T-helper 17 cell (primary cell): ENCODE results near the gene ELFN1. TPM values are rescaled to one million over a fixed set of nuclear protein-coding genes. Genes with fewer than 3 reads are reported as not detected.
"Not testable (repeated sequence)": the region's sequence is repeated elsewhere in the genome, so short reads cannot be mapped to it uniquely, and the experiment has no call there.

ENCODE experiments used
- ATAC-seq: fragments of 150-1000 bp; cut with Tn5 transposase; 2 replicates; pipeline ENCODE4 v1.10.0; 2021; ENCODE audit warnings: mild to moderate bottlenecking, moderate library complexity
- DNase-seq, 3 donors: peaks; one replicate each; pipeline versions ENCODE4 v3.0.0 to v3.0.0-alpha.2; 2020 to 2021
- H3K9me3 ChIP-seq: one replicate; pipeline ENCODE4 v1.7.0; 2013; ENCODE audit warnings: low read length, mild to moderate bottlenecking; ENCODE audit not compliant: control insufficient read depth, poor library complexity, severe bottlenecking
- H3K27ac Mint-ChIP-seq: one replicate; pipeline ENCODE4 v1.8.0; 2022; ENCODE audit warnings: mild to moderate bottlenecking, moderate library complexity, mixed read lengths
- H3K27me3 Mint-ChIP-seq: one replicate; pipeline ENCODE4 v1.8.0; 2022; ENCODE audit warnings: mixed read lengths
- H3K36me3 Mint-ChIP-seq: one replicate; pipeline ENCODE4 v1.8.0; 2022; ENCODE audit warnings: low read depth, mixed read lengths
- H3K4me1 Mint-ChIP-seq: one replicate; pipeline ENCODE4 v1.8.0; 2022; ENCODE audit warnings: mild to moderate bottlenecking, mixed read lengths
- H3K4me3 Mint-ChIP-seq: one replicate; pipeline ENCODE4 v1.8.0; 2022; ENCODE audit warnings: mild to moderate bottlenecking, moderate library complexity, mixed read lengths
- total RNA-seq, 4 donors: library from RNA in 2 of 4; stranded (reverse) in 2 of 4; gene quantifications; one replicate each; pipeline ENCODE4 v1.2.3 and lab custom pipeline; 2022 to 2026

Gene ELFN1
- total RNA-seq, 2 donors from 2014 or later, result not detected

GRCh38 chr7:1763033-1763432 is 93.0 kb downstream of the ELFN1 start:
- ATAC-seq (no peak), DNase-seq (no peak)
- H3K9me3 ChIP-seq, result no peaks in the 10 kb centered on the region
- Mint-ChIP-seq H3K27me3 (peaks cover 14% of the 10 kb centered on the region), H3K4me1 (no peaks in the 10 kb centered on the region), H3K4me3 (no peak overlapping the region), H3K27ac (no peak overlapping the region), H3K36me3 (peaks cover 2% of the 10 kb centered on the region)

- ATAC-seq, H3K36me3 Mint-ChIP-seq, H3K4me3 Mint-ChIP-seq, H3K4me1 Mint-ChIP-seq, H3K27ac Mint-ChIP-seq, DNase-seq, H3K9me3 ChIP-seq: not testable (repeated sequence)
- H3K27me3 Mint-ChIP-seq, result peaks cover 14% of the 10 kb centered on the region
Measured at GRCh38 chr7:1763911-1764310, 93.8 kb downstream of the ELFN1 start.

DNA sequence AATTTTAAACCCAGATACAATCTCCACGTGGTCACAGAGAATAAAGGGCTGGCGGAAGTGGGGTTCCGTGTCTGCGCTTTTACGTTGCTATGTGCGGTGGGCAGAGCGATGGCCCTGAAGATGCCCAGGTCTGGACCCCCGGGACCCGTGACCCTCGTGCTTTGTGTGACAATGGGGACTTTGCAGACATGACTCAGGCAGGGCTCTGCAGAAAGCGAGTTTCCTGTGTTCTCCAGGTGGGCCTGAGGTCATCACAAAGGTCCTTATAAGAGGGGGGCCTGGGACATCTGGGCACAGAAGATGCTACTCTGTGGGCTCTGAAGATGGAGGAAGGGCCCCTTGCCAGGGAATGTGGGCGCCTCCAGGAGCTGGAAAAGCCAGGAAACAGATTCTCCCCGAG is 95.3 kb downstream of the ELFN1 start:
- H3K9me3 ChIP-seq, result no peaks in the 10 kb centered on the region
- H3K27ac Mint-ChIP-seq, result no peak overlapping the region
- no peak for ATAC-seq
- no peaks in the 10 kb centered on the region for H3K36me3 Mint-ChIP-seq
- H3K4me1 Mint-ChIP-seq, result no peaks in the 10 kb centered on the region
- DNase-seq, result no peak
- H3K27me3 Mint-ChIP-seq, result peaks cover 11% of the 10 kb centered on the region
- H3K4me3 Mint-ChIP-seq, result no peak overlapping the region

- ATAC-seq (no peak), DNase-seq (no peak)
- H3K36me3 Mint-ChIP-seq, result no peaks in the 10 kb centered on the region
- no peaks in the 10 kb centered on the region for H3K9me3 ChIP-seq
- H3K27me3 Mint-ChIP-seq, result peaks cover 11% of the 10 kb centered on the region
- no peak overlapping the region for H3K4me3 Mint-ChIP-seq
- H3K27ac Mint-ChIP-seq, result no peak overlapping the region
- H3K4me1 Mint-ChIP-seq, result no peaks in the 10 kb centered on the region
Measured at GRCh38 chr7:1767524-1767923, 97.4 kb downstream of the ELFN1 start.

DNA sequence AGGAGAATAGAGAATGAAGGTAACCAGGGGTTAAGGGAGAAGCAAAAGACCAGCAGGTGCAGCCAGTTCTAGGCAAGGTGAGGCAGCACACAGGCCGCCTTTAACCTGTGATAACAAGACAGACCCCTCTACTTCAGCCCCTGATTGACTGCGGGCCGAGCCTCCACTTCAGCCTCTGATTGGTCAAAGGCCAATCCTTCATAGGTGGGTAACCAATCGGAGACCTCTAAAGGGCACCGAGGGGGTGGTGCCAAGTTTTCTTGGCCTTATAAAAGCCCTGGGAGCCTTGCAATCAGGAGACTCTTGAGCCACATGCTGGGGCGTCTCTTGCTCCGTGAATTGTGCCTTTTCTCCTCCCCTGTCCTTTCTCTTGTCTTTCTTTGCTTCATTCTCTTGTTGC is 98.8 kb downstream of the ELFN1 start:
- H3K27me3 Mint-ChIP-seq, result peaks cover 11% of the 10 kb centered on the region
- no peak overlapping the region for H3K27ac Mint-ChIP-seq
- no peaks in the 10 kb centered on the region for H3K9me3 ChIP-seq
- H3K36me3 Mint-ChIP-seq, result no peaks in the 10 kb centered on the region
- DNase-seq (no peak), ATAC-seq (no peak)
- no peaks in the 10 kb centered on the region for H3K4me1 Mint-ChIP-seq
- H3K4me3 Mint-ChIP-seq, result no peak overlapping the region

GRCh38 chr7:1769286-1770200 is 99.5 kb downstream of the ELFN1 start:
- H3K36me3 Mint-ChIP-seq, result no peaks in the 10 kb centered on the region
- no peak overlapping the region for H3K4me3 Mint-ChIP-seq
- no peaks in the 10 kb centered on the region for H3K4me1 Mint-ChIP-seq
- no peaks in the 10 kb centered on the region for H3K9me3 ChIP-seq
- DNase-seq (no peak), ATAC-seq (no peak)
- peaks cover 11% of the 10 kb centered on the region for H3K27me3 Mint-ChIP-seq
- H3K27ac Mint-ChIP-seq, result no peak overlapping the region

- Mint-ChIP-seq H3K27ac (no peak overlapping the region), H3K36me3 (no peaks in the 10 kb centered on the region), H3K4me1 (no peaks in the 10 kb centered on the region), H3K27me3 (peaks cover 11% of the 10 kb centered on the region), H3K4me3 (no peak overlapping the region)
- DNase-seq (no peak), ATAC-seq (no peak)
- H3K9me3 ChIP-seq, result no peaks in the 10 kb centered on the region
Measured at GRCh38 chr7:1770331-1770730, 100.3 kb downstream of the ELFN1 start.

DNA sequence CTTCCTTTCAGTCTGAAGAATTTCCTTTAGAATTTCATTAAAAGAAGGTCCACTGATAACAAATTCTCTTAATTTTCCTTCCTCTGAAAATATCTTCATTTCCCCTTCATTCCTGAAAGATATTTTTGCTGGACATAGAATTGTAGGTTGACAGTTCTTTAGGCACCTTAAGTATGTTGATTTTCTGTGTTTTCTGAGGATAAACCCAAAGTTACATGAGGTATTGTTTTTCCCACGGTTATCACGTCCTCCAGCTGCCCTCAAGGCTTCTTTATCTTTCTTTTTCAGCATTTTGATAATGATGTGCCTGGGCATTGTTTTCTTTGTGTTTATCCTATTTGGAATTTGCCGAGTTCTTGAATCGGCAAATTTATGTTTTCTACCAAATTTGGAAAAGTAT is 105.3 kb downstream of the ELFN1 start:
- H3K27me3 Mint-ChIP-seq, result no peaks in the 10 kb centered on the region
- no peak overlapping the region for H3K27ac Mint-ChIP-seq
- H3K4me1 Mint-ChIP-seq, result no peaks in the 10 kb centered on the region
- no peak overlapping the region for H3K4me3 Mint-ChIP-seq
- ATAC-seq, result no peak
- peaks cover 5% of the 10 kb centered on the region for H3K36me3 Mint-ChIP-seq
- no peak for DNase-seq
- H3K9me3 ChIP-seq, result no peaks in the 10 kb centered on the region

DNA sequence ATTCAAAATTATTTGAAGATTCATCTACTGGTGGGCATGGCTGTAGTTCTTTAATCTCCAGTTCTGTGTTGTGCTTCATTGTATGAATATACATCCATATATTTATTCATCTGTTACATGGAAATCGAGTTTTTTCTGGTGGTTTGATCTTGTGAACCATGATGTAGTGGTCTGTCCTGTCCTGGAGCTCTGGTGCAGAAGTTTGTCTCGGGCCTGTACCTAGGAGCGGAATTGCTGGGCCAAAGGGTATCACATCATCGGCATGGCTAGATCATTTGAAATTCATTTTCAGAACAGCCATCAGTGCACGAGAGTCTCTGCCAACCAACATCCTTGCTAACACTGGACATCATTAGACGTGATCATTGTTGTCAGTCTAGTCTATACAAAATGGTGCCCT is 107.0 kb downstream of the ELFN1 start:
- Mint-ChIP-seq H3K4me1 (no peaks in the 10 kb centered on the region), H3K27me3 (peaks cover 5% of the 10 kb centered on the region), H3K4me3 (no peak overlapping the region), H3K36me3 (peaks cover 5% of the 10 kb centered on the region), H3K27ac (no peak overlapping the region)
- no peaks in the 10 kb centered on the region for H3K9me3 ChIP-seq
- no peak for DNase-seq
- no peak for ATAC-seq

GRCh38 chr7:1779445-1779844 is 109.4 kb downstream of the ELFN1 start:
- no peak for ATAC-seq
- Mint-ChIP-seq H3K27ac (no peak overlapping the region), H3K36me3 (peaks cover 5% of the 10 kb centered on the region), H3K27me3 (peaks cover 11% of the 10 kb centered on the region), H3K4me1 (peaks cover 2% of the 10 kb centered on the region), H3K4me3 (no peak overlapping the region)
- H3K9me3 ChIP-seq, result no peaks in the 10 kb centered on the region
- DNase-seq, result no peak

GRCh38 chr7:1781369-1781768 is 111.3 kb downstream of the ELFN1 start:
- H3K9me3 ChIP-seq, result peaks cover 5% of the 10 kb centered on the region
- Mint-ChIP-seq H3K4me1 (peaks cover 2% of the 10 kb centered on the region), H3K27me3 (peaks cover 11% of the 10 kb centered on the region), H3K36me3 (peaks cover 5% of the 10 kb centered on the region), H3K4me3 (no peak overlapping the region), H3K27ac (no peak overlapping the region)
- DNase-seq, result no peak
- ATAC-seq, result no peak

DNA sequence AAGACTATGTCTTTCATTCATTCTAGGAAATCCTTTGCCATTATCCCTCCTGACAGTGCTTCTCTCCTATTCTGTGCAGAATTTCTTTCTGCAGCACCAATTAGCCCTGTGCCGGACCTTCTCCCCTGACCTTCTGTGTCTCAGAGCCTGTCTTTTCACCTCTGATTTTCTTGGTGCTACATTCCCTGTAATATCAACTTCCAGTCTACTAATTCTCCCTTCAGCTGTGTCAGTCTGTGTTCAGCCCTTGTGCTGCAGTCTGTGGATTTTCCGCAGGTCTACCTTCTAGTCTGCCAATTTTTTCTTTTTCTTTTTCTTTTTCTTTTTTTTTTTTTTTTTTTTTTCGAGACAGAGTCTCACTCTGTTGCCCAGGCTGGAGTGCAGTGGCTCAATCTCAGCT is 115.8 kb downstream of the ELFN1 start:
- ATAC-seq, result no peak
- no peak for DNase-seq
- Mint-ChIP-seq H3K27me3 (peaks cover 27% of the 10 kb centered on the region), H3K4me3 (no peak overlapping the region), H3K27ac (no peak overlapping the region), H3K36me3 (no peaks in the 10 kb centered on the region), H3K4me1 (peaks cover 2% of the 10 kb centered on the region)
- peaks cover 5% of the 10 kb centered on the region for H3K9me3 ChIP-seq

DNA sequence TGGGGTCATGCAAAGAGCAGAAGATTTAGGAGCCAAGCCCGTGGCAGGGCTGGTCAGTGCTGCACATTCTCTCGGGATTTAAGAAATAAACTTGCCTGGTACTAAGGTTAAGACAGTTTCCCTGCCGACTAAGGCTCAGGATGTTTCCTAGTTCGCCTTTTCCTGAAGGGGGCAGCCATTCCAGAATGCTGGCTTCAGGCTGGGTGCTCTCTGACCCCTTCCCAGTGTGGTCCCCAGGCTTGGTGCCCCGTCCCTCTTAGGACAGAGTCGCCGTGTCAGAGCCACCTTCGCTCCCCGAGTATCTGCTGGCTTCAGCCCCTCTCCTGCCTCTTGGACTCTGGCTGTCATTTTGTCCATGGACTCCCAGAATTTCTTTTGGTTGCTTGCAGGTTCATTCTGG is 117.2 kb downstream of the ELFN1 start:
- H3K36me3 Mint-ChIP-seq, result no peaks in the 10 kb centered on the region
- no peak for ATAC-seq
- H3K27me3 Mint-ChIP-seq, result peaks cover 20% of the 10 kb centered on the region
- no peak overlapping the region for H3K27ac Mint-ChIP-seq
- DNase-seq, result no peak
- H3K4me1 Mint-ChIP-seq, result peaks cover 2% of the 10 kb centered on the region
- no peak overlapping the region for H3K4me3 Mint-ChIP-seq
- H3K9me3 ChIP-seq, result peaks cover 5% of the 10 kb centered on the region

DNA sequence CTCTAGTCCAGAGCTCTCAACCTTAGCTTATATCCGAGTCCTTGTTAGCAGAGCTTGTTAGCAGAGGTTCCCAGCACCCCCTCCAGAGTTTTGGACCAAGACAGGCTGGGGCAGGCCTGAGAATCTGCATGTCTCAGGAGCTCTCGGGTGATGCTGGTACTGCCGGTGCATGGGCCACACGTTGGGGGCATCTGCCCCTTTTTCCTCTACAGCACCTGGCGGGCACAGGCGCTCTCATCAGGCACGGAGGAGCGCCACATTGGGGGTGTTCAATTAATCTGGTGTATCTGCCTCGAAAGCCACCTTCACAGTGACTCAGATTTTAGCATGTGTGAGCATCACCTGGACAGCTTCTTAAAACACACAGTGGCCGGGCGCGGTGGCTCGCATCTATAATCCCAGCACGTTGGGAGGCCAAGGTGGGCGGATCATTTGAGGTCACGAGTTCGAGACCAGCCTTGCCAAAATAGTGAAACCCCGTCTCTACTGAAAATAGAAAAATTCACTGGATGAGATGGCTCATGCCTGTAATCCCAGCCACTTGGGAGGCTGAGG is 117.7 kb downstream of the ELFN1 start:
- no peak for DNase-seq
- H3K27me3 Mint-ChIP-seq, result peaks cover 16% of the 10 kb centered on the region
- no peak overlapping the region for H3K27ac Mint-ChIP-seq
- H3K4me1 Mint-ChIP-seq, result no peaks in the 10 kb centered on the region
- H3K9me3 ChIP-seq, result peaks cover 5% of the 10 kb centered on the region
- no peaks in the 10 kb centered on the region for H3K36me3 Mint-ChIP-seq
- ATAC-seq, result no peak
- no peak overlapping the region for H3K4me3 Mint-ChIP-seq
